HepG2 (cell line): ENCODE measurements around the gene TRPC4AP. TPM values are rescaled to one million over a fixed set of nuclear protein-coding genes. Genes with fewer than 3 reads are reported as not detected.
A peak's percentile ranks its signal among the peaks of the same experiment; 100 is the strongest.

Experiments
- AGO1 ChIP-seq: fragments of 200-400 bp; formaldehyde crosslinking; IDR thresholded peaks from 2 replicates; pipeline ENCODE4 v1.6.1; 2017; ENCODE audit warnings: mild to moderate bottlenecking, low read depth, low read length, moderate library complexity; ENCODE audit not compliant: poor library complexity, severe bottlenecking
- GTF3A ChIP-seq: sonication (generic); formaldehyde crosslinking; conservative IDR thresholded peaks from 2 replicates; pipeline ENCODE4 v1.4.0; 2020; ENCODE audit warnings: mild to moderate bottlenecking, missing genetic modification reagents
- HNF4G ChIP-seq, 2 experiments: sonication (generic) in 1 of 2; formaldehyde crosslinking in 1 of 2; IDR thresholded peaks; 2 replicates each; pipeline versions ENCODE4 v1.4.0 to v1.6.1; 2011 to 2020; ENCODE audit warnings: borderline replicate concordance in 2 of 2, low read depth in 2 of 2, mild to moderate bottlenecking in 2 of 2, low read length in 1 of 2, missing genetic modification reagents in 1 of 2, moderate library complexity in 1 of 2
- HNRNPL ChIP-seq: fragments of 200-400 bp; formaldehyde crosslinking; IDR thresholded peaks from 2 replicates; pipeline ENCODE4 v1.6.1; 2017; ENCODE audit warnings: mild to moderate bottlenecking, low read depth, low read length
- NR2F2 ChIP-seq: IDR thresholded peaks from 2 replicates; pipeline ENCODE4 v1.6.1; 2012; ENCODE audit warnings: low read depth, inconsistent platforms, borderline replicate concordance
- NR2F6 ChIP-seq, 2 experiments: IDR thresholded peaks; 2 replicates each; pipeline ENCODE4 v1.6.1; 2016; ENCODE audit warnings: antibody characterized with exemption in 1 of 2, mild to moderate bottlenecking in 1 of 2
- POLR2AphosphoS5 ChIP-seq: IDR thresholded peaks from 2 replicates; pipeline ENCODE4 v1.6.1; 2012; ENCODE audit warnings: low read depth, low read length
- POLR2G ChIP-seq: fragments of 200-400 bp; formaldehyde crosslinking; IDR thresholded peaks from 2 replicates; pipeline ENCODE4 v1.6.1; 2018; ENCODE audit warnings: mild to moderate bottlenecking, low read depth, low read length, moderate library complexity
- ZNF12 ChIP-seq: sonication (generic); formaldehyde crosslinking; IDR thresholded peaks from 2 replicates; pipeline ENCODE4 v1.5.0; 2020; ENCODE audit warnings: missing genetic modification reagents
- ZNF235 ChIP-seq: sonication (generic); formaldehyde crosslinking; IDR thresholded peaks from 2 replicates; pipeline ENCODE4 v1.8.1; 2023; ENCODE audit warnings: mild to moderate bottlenecking, missing genetic modification reagents, borderline replicate concordance
- ZNF260 ChIP-seq: sonication (generic); formaldehyde crosslinking; IDR thresholded peaks from 2 replicates; pipeline ENCODE4 v1.4.0; 2020; ENCODE audit warnings: missing genetic modification reagents, low read depth, mild to moderate bottlenecking, borderline replicate concordance
- ZNF619 ChIP-seq: sonication (generic); formaldehyde crosslinking; IDR thresholded peaks from 2 replicates; pipeline ENCODE4 v1.4.0; 2020; ENCODE audit warnings: mild to moderate bottlenecking, missing genetic modification reagents
- ZNF713 ChIP-seq: sonication (generic); formaldehyde crosslinking; IDR thresholded peaks from 2 replicates; pipeline ENCODE4 v1.4.0; 2020; ENCODE audit warnings: mild to moderate bottlenecking, missing genetic modification reagents
- polyA plus RNA-seq, 8 experiments: library from polyadenylated mRNA; depleted of rRNA in 3 of 8; stranded (reverse) in 7 of 8; unstranded in 1 of 8; fragments of >200 nt; fragmentation: Illumina TruSeq in 4 of 8; extraction: Trizol in 4 of 8; gene quantifications; 2 replicates each; pipeline versions ENCODE4 v1.2.1 to v1.2.3, GENCODE V29; 2011 to 2016; ENCODE audit warnings: low read depth in 4 of 8, missing spikeins in 1 of 8, mixed read lengths in 1 of 8; ENCODE audit not compliant: insufficient read depth in 1 of 8
- total RNA-seq, 5 experiments: library from RNA; depleted of rRNA; stranded (reverse); fragments of >200 nt; fragmentation: Illumina TruSeq; extraction: Trizol; gene quantifications; 2 replicates each; pipeline ENCODE4 v1.2.3, GENCODE V29; 2016; ENCODE audit warnings: low read depth in 1 of 5
- TF ChIP-seq, protein P1 (sequence below): sonication (generic); formaldehyde crosslinking; IDR thresholded peaks from 2 replicates; pipeline ENCODE4 v1.4.0; 2020; ENCODE audit warnings: missing genetic modification reagents
- TF ChIP-seq, protein P2 (sequence below): sonication (generic); formaldehyde crosslinking; IDR thresholded peaks from 2 replicates; pipeline ENCODE4 v1.8.0; 2022; ENCODE audit warnings: mild to moderate bottlenecking, missing genetic modification reagents, moderate library complexity
- TF ChIP-seq, protein P3 (sequence below): sonication (generic); formaldehyde crosslinking; IDR thresholded peaks from 2 replicates; pipeline ENCODE4 v1.8.0; 2022; ENCODE audit warnings: missing genetic modification reagents, mild to moderate bottlenecking, moderate library complexity, borderline replicate concordance
- TF ChIP-seq, protein P4 (sequence below): sonication (generic); formaldehyde crosslinking; IDR thresholded peaks from 2 replicates; pipeline ENCODE4 v1.4.0; 2020; ENCODE audit warnings: mild to moderate bottlenecking, missing genetic modification reagents
- TF ChIP-seq, protein P5 (sequence below): sonication (generic); formaldehyde crosslinking; IDR thresholded peaks from 2 replicates; pipeline ENCODE4 v1.5.1; 2020; ENCODE audit warnings: mild to moderate bottlenecking, missing genetic modification reagents, borderline replicate concordance

TRPC4AP gene
- total and polyA plus RNA-seq, 2 of the 13 experiments (the other 11 are each of a cell fraction or from before 2014, with no cell fraction given) = 136 to 137 TPM

DNA sequence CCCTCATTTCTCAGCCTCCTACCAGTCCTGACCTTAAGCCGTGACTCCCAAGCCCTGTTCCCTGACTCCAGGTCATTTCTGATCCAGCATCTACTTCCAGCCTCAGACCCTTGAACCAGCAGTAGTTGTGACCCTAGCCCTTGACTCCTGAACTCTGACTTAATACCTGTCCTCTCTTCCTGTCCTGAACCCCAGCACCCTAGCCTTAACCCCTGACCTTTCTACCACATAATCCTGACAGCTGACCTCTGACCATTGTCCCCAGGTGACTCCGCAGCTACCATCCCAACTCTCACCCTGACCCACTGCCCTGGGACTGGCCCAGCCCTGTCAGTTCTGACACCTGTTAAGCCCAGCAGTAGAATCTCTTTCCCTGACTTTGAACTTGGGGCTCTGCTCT lies 94.8 kb downstream of the TRPC4AP start (continued):
- TF ChIP-seq, protein P1, sequence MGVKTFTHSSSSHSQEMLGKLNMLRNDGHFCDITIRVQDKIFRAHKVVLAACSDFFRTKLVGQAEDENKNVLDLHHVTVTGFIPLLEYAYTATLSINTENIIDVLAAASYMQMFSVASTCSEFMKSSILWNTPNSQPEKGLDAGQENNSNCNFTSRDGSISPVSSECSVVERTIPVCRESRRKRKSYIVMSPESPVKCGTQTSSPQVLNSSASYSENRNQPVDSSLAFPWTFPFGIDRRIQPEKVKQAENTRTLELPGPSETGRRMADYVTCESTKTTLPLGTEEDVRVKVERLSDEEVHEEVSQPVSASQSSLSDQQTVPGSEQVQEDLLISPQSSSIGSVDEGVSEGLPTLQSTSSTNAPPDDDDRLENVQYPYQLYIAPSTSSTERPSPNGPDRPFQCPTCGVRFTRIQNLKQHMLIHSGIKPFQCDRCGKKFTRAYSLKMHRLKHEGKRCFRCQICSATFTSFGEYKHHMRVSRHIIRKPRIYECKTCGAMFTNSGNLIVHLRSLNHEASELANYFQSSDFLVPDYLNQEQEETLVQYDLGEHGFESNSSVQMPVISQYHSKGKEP = no peak
- TF ChIP-seq GTF3A (CRISPR knock-in tag) (no peak), ZNF713 (CRISPR knock-in tag) (no peak), ZNF619 (CRISPR knock-in tag) (no peak), HNF4G (IDR thresholded peaks at IDR 0.05; ENCODE audit: borderline replicate concordance, low read depth, low read length) (no peak), HNF4G (CRISPR knock-in tag; IDR thresholded peaks at IDR 0.05; ENCODE audit: borderline replicate concordance, low read depth) (no peak), ZNF235 (CRISPR knock-in tag) (no peak), ZNF260 (CRISPR knock-in tag) (no peak), AGO1 (no peak), POLR2AphosphoS5 (no peak), POLR2G (peak; percentile 34; the same call in 1 of the 2 replicates), NR2F6 (IDR thresholded peaks at IDR 0.05) (peak; percentile 72; the same call in 1 of the 2 replicates), NR2F6 (CRISPR knock-in tag; IDR thresholded peaks at IDR 0.05) (peak; percentile 59), NR2F2 (0 out of 2 replicates have a peak, but pooled peaks have one; percentile 67), ZNF12 (CRISPR knock-in tag) (no peak), HNRNPL (no peak)
- TF ChIP-seq, protein P2, sequence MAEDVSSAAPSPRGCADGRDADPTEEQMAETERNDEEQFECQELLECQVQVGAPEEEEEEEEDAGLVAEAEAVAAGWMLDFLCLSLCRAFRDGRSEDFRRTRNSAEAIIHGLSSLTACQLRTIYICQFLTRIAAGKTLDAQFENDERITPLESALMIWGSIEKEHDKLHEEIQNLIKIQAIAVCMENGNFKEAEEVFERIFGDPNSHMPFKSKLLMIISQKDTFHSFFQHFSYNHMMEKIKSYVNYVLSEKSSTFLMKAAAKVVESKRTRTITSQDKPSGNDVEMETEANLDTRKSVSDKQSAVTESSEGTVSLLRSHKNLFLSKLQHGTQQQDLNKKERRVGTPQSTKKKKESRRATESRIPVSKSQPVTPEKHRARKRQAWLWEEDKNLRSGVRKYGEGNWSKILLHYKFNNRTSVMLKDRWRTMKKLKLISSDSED = no peak
- TF ChIP-seq, protein P3, sequence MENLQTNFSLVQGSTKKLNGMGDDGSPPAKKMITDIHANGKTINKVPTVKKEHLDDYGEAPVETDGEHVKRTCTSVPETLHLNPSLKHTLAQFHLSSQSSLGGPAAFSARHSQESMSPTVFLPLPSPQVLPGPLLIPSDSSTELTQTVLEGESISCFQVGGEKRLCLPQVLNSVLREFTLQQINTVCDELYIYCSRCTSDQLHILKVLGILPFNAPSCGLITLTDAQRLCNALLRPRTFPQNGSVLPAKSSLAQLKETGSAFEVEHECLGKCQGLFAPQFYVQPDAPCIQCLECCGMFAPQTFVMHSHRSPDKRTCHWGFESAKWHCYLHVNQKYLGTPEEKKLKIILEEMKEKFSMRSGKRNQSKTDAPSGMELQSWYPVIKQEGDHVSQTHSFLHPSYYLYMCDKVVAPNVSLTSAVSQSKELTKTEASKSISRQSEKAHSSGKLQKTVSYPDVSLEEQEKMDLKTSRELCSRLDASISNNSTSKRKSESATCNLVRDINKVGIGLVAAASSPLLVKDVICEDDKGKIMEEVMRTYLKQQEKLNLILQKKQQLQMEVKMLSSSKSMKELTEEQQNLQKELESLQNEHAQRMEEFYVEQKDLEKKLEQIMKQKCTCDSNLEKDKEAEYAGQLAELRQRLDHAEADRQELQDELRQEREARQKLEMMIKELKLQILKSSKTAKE (CRISPR knock-in tag) = peak; percentile 19; the same call in 1 of the 2 replicates
- TF ChIP-seq, protein P4, sequence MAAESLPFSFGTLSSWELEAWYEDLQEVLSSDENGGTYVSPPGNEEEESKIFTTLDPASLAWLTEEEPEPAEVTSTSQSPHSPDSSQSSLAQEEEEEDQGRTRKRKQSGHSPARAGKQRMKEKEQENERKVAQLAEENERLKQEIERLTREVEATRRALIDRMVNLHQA (CRISPR knock-in tag) = no peak
- TF ChIP-seq, protein P5, sequence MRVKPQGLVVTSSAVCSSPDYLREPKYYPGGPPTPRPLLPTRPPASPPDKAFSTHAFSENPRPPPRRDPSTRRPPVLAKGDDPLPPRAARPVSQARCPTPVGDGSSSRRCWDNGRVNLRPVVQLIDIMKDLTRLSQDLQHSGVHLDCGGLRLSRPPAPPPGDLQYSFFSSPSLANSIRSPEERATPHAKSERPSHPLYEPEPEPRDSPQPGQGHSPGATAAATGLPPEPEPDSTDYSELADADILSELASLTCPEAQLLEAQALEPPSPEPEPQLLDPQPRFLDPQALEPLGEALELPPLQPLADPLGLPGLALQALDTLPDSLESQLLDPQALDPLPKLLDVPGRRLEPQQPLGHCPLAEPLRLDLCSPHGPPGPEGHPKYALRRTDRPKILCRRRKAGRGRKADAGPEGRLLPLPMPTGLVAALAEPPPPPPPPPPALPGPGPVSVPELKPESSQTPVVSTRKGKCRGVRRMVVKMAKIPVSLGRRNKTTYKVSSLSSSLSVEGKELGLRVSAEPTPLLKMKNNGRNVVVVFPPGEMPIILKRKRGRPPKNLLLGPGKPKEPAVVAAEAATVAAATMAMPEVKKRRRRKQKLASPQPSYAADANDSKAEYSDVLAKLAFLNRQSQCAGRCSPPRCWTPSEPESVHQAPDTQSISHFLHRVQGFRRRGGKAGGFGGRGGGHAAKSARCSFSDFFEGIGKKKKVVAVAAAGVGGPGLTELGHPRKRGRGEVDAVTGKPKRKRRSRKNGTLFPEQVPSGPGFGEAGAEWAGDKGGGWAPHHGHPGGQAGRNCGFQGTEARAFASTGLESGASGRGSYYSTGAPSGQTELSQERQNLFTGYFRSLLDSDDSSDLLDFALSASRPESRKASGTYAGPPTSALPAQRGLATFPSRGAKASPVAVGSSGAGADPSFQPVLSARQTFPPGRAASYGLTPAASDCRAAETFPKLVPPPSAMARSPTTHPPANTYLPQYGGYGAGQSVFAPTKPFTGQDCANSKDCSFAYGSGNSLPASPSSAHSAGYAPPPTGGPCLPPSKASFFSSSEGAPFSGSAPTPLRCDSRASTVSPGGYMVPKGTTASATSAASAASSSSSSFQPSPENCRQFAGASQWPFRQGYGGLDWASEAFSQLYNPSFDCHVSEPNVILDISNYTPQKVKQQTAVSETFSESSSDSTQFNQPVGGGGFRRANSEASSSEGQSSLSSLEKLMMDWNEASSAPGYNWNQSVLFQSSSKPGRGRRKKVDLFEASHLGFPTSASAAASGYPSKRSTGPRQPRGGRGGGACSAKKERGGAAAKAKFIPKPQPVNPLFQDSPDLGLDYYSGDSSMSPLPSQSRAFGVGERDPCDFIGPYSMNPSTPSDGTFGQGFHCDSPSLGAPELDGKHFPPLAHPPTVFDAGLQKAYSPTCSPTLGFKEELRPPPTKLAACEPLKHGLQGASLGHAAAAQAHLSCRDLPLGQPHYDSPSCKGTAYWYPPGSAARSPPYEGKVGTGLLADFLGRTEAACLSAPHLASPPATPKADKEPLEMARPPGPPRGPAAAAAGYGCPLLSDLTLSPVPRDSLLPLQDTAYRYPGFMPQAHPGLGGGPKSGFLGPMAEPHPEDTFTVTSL = no peak
